HFF-Myc (cell line): ENCODE data around the gene RUVBL2.

Experiments used
- DNase-seq: peaks from one replicate; pipeline ENCODE4 v3.0.0-alpha.2; 2011; ENCODE audit warnings: low read depth; ENCODE audit errors: extremely low read depth
- H3K4me3 ChIP-seq: replicated peaks from 2 replicates; pipeline ENCODE4 v1.5.1; 2011; ENCODE audit warnings: low read depth, mild to moderate bottlenecking, control low read depth, low read length
- TF ChIP-seq, protein P1 (sequence below): IDR thresholded peaks from 2 replicates; pipeline ENCODE4 v1.5.1; 2012; ENCODE audit warnings: mild to moderate bottlenecking, low read depth, low read length, control low read depth; ENCODE audit errors: missing control alignments

RUVBL2 gene

DNA sequence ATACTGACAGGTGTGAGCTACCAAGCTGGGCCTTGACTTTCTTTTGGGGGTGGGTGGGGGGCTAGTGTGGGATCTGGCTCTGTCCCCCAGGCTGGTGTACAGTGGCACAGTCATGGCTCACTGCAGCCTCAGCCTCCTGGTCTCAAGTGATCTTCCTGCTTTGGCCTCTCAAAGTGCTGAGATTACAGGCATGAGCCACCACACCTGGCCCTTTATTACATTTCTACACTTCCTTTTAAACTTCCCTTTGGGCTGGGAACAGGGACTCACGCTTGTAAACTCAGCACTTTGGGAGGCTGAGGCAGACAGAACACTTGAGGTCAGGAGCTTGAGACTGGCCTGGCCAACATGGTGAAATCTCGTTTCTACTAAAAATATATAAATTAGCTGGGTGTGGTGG, 16.6 kb upstream of the RUVBL2 start:
- no peak overlapping the region for H3K4me3 ChIP-seq
- DNase-seq, result no peak
- TF ChIP-seq, protein P1, sequence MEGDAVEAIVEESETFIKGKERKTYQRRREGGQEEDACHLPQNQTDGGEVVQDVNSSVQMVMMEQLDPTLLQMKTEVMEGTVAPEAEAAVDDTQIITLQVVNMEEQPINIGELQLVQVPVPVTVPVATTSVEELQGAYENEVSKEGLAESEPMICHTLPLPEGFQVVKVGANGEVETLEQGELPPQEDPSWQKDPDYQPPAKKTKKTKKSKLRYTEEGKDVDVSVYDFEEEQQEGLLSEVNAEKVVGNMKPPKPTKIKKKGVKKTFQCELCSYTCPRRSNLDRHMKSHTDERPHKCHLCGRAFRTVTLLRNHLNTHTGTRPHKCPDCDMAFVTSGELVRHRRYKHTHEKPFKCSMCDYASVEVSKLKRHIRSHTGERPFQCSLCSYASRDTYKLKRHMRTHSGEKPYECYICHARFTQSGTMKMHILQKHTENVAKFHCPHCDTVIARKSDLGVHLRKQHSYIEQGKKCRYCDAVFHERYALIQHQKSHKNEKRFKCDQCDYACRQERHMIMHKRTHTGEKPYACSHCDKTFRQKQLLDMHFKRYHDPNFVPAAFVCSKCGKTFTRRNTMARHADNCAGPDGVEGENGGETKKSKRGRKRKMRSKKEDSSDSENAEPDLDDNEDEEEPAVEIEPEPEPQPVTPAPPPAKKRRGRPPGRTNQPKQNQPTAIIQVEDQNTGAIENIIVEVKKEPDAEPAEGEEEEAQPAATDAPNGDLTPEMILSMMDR, result no peak

DNA sequence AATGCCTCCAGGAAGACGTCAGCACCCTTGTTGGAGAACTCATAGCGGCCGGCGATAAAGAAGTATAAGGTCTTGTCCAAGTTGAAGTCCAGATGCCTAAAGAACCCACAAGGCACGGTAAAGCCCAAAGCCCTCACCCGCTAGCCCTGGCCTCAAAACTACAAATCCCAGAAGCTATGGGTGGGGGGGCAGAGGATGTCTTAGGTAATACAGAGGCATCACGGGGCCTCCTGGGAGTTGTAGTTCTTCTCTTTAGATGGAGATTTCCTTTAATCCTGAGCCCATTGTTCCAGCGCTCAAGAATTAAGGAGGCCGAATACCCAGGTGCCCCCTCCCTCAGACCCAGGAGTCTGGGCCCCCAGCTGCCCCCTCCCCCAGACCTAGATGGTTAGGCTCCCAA, 11.4 kb upstream of the RUVBL2 start:
- TF ChIP-seq, protein P1, result no peak
- no peak for DNase-seq
- no peak overlapping the region for H3K4me3 ChIP-seq

DNA sequence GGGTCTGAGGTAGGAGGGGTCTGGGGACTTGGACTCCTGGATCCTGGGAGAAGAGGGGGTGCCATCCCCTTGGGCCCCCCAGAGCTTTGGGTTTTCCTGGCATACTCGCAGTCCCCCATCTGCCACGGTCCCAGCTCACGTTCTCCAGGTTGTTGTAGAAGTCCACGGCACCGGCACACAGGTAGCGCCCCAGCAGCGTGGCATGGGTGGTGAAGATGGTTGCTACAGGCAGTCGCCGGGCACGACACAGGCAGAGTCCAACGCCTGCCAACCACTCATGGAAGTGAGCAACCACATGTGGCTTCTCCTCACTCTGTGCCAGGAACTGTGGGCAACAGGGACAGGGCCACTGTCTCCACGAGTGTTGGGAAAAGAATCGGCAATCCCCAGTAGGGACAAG, 8.0 kb upstream of the RUVBL2 start:
- DNase-seq, result no peak
- no peak overlapping the region for H3K4me3 ChIP-seq
- TF ChIP-seq, protein P1, result no peak

DNA sequence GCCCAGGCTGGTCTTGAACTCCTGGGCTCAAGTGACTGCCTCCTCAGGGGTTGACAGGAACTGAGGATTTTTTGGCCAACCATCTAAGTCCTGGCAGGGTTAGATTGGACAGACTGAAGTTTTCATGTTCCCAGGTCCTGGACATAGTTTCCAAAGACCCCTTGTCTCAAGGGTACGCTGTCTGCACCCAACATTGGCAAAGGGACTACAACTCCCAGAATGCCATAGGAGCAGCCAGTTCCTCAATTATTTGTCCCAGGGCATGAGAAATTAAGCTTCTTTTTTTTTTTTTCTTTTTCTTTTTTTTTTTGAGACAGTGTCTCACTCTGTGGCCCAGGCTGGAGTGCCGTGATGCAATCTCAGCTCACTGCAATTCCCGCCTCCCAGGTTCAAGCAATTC, 7.5 kb upstream of the RUVBL2 start:
- TF ChIP-seq, protein P1, result no peak
- H3K4me3 ChIP-seq, result no peak overlapping the region
- no peak for DNase-seq

DNA sequence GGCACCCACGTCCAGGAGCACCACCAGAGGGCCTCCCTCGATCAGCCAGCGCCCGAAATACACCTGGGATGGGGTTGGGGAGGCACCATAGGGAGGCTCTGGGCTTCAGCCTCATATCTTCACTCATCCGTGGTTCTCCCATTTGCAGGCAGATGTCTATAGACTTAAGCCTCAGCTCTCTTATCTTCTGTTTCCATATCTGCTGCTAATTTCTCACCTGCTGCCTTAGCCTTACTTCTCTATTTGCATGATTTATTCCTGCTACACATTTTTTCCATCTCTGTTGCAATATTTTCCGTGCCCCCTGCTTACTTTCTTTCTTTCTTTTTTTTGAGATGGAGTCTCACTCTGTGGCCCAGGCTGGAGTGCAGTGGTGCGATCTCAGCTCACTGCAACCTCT, 6.4 kb upstream of the RUVBL2 start:
- H3K4me3 ChIP-seq, result no peak overlapping the region
- no peak for DNase-seq
- TF ChIP-seq, protein P1, result no peak

DNA sequence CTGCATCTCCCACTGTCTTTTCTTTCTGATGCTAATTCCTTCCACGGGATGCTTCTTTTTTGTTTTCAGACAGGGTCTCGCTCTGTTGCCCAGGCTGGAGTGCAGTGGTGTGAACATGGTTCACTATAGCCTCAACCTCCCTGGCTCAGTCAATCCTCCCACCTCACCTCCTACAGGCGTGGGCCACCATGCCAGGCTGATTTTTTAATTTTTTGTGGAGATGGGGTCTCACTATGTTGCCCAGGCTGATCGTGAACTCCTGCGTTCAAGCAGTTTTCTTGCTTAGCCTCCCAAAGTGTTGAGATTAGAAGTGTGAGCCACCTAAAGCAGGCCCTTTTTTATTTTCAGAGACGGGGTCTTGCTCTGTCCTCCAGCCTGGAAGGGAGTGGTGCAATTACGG, 5.4 kb upstream of the RUVBL2 start:
- DNase-seq, result no peak
- H3K4me3 ChIP-seq, result no peak overlapping the region
- TF ChIP-seq, protein P1, result no peak

DNA sequence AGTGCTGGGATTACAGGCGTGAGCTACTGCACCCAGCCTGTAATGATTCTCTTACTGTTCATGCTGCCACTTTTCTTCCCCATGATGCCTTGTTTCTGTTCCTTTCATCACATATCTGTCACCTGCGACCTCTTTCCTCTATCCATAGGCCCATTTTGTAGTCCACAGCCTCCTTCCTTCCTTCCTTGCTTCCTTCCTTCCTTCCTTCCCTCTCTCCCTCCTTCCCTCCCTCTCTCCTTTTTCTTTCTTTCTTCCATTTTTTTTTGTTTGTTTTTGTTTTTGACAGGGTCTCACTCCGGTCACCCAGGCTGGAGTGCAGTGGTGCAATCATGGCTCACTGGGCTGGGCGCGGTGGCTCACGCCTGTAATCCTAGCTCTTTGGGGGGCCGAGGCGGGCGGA, 4.8 kb upstream of the RUVBL2 start:
- TF ChIP-seq, protein P1, result no peak
- no peak for DNase-seq
- no peak overlapping the region for H3K4me3 ChIP-seq
